Suprapubic skin (tissue), 4 donors: ENCODE data around the gene SCN5A. TPM values are rescaled to one million over a fixed set of nuclear protein-coding genes. Genes with fewer than 3 reads are reported as not detected.

ENCODE experiments used
- DNase-seq, 2 donors: peaks; one replicate each; pipeline ENCODE4 v3.0.0-alpha.2; 2019; ENCODE audit warnings: low spot score in 2 of 2
- H3K27ac ChIP-seq: fragments of 200-600 bp; sonication (generic); one replicate; pipeline ENCODE4 v1.5.1; 2019
- H3K27me3 ChIP-seq: fragments of 200-600 bp; sonication (generic); one replicate; pipeline ENCODE4 v1.5.1; 2019
- H3K36me3 ChIP-seq: fragments of 200-600 bp; sonication (generic); one replicate; pipeline ENCODE4 v1.5.1; 2019
- H3K4me1 ChIP-seq: fragments of 200-600 bp; sonication (generic); one replicate; pipeline ENCODE4 v1.5.1; 2019
- H3K4me3 ChIP-seq: fragments of 200-600 bp; sonication (generic); one replicate; pipeline ENCODE4 v1.5.1; 2019; ENCODE audit warnings: mild to moderate bottlenecking
- H3K9me3 ChIP-seq: fragments of 200-600 bp; sonication (generic); one replicate; pipeline ENCODE4 v1.5.1; 2019
- CTCF ChIP-seq, 2 donors: fragments of 200-600 bp in 1 of 2; fragments of 450-650 bp in 1 of 2; sonication (generic) in 1 of 2; IDR thresholded peaks; one replicate each; pipeline ENCODE4 v1.5.1; 2016 to 2019; ENCODE audit warnings: antibody characterized with exemption in 2 of 2, mild to moderate bottlenecking in 1 of 2, moderate library complexity in 1 of 2
- EP300 ChIP-seq: sonication (generic); formaldehyde crosslinking; IDR thresholded peaks from one replicate; pipeline ENCODE4 v1.6.1; 2017; ENCODE audit warnings: antibody characterized with exemption
- POLR2A ChIP-seq, 2 donors: fragments of 450-650 bp; IDR thresholded peaks; one replicate each; pipeline ENCODE4 v1.6.1; 2017; ENCODE audit warnings: antibody characterized with exemption in 2 of 2, mild to moderate bottlenecking in 2 of 2, moderate library complexity in 2 of 2
- POLR2AphosphoS5 ChIP-seq, 3 donors: sonication (generic); formaldehyde crosslinking; IDR thresholded peaks; one replicate each; pipeline ENCODE4 v1.6.1; 2017; ENCODE audit warnings: antibody characterized with exemption in 3 of 3
- WGBS: methylation state at CpG from one replicate; pipeline ENCODE4 v1.1.5; 2018; 5-methylcytosine and 5-hydroxymethylcytosine counted together
- total RNA-seq, 4 donors: library from RNA; depleted of rRNA; stranded (reverse); fragments of >200 nt; gene quantifications; one replicate each; pipeline ENCODE4 v1.1.0, GENCODE V29; 2016

The SCN5A gene
- total RNA-seq, 4 donors from 2014 or later: 0.15 to 1.1 (median 1.0) TPM; not detected in 1

- no peaks in the 10 kb centered on the region for H3K4me1 ChIP-seq
- DNase-seq: no peak
- H3K4me3 ChIP-seq: no peak overlapping the region
- TF ChIP-seq CTCF (IDR thresholded peaks at IDR 0.05) (no peak), POLR2AphosphoS5 (IDR thresholded peaks at IDR 0.05) (no peak), EP300 (no peak), POLR2A (IDR thresholded peaks at IDR 0.05) (no peak)
- no peaks in the 10 kb centered on the region for H3K27me3 ChIP-seq
- H3K36me3 ChIP-seq: peaks cover 18% of the 10 kb centered on the region
- WGBS: 97% methylated on average over 7 of the region's 14 CpGs
- no peak overlapping the region for H3K27ac ChIP-seq
- H3K9me3 ChIP-seq: no peaks in the 10 kb centered on the region
Observed at GRCh38 chr3:38526792-38527191, 122.7 kb downstream of the SCN5A start.

- H3K36me3 ChIP-seq: peaks cover 18% of the 10 kb centered on the region
- no peaks in the 10 kb centered on the region for H3K9me3 ChIP-seq
- no peak overlapping the region for H3K4me3 ChIP-seq
- DNase-seq: no peak
- no peaks in the 10 kb centered on the region for H3K4me1 ChIP-seq
- no peaks in the 10 kb centered on the region for H3K27me3 ChIP-seq
- WGBS: 92% methylated on average over 5 of the region's 5 CpGs
- no peak for TF ChIP-seq POLR2AphosphoS5 (IDR thresholded peaks at IDR 0.05)
- no peak for TF ChIP-seq CTCF (IDR thresholded peaks at IDR 0.05)
- no peak for TF ChIP-seq EP300
- no peak for TF ChIP-seq POLR2A (IDR thresholded peaks at IDR 0.05)
- H3K27ac ChIP-seq: no peak overlapping the region
Observed at GRCh38 chr3:38524141-38524739, 125.2 kb downstream of the SCN5A start.

- 91% methylated on average over 6 of the region's 6 CpGs for WGBS
- DNase-seq: no peak
- H3K27ac ChIP-seq: no peak overlapping the region
- no peaks in the 10 kb centered on the region for H3K27me3 ChIP-seq
- peaks cover 18% of the 10 kb centered on the region for H3K36me3 ChIP-seq
- H3K4me3 ChIP-seq: no peak overlapping the region
- H3K9me3 ChIP-seq: no peaks in the 10 kb centered on the region
- TF ChIP-seq EP300 (no peak), POLR2AphosphoS5 (IDR thresholded peaks at IDR 0.05) (no peak), CTCF (IDR thresholded peaks at IDR 0.05) (no peak), POLR2A (IDR thresholded peaks at IDR 0.05) (no peak)
- H3K4me1 ChIP-seq: no peaks in the 10 kb centered on the region
Observed at GRCh38 chr3:38522002-38522401, 127.5 kb downstream of the SCN5A start.

GRCh38 chr3:38521391-38521987 lies 128.0 kb downstream of the SCN5A start:
- no peaks in the 10 kb centered on the region for H3K27me3 ChIP-seq
- H3K4me3 ChIP-seq: no peak overlapping the region
- no peak for DNase-seq
- WGBS: 2% methylated on average over 5 of the region's 5 CpGs
- H3K36me3 ChIP-seq: peaks cover 18% of the 10 kb centered on the region
- no peak overlapping the region for H3K27ac ChIP-seq
- no peaks in the 10 kb centered on the region for H3K9me3 ChIP-seq
- peak; percentile 84 to 87 for TF ChIP-seq CTCF (IDR thresholded peaks at IDR 0.05)
- no peak for TF ChIP-seq POLR2A (IDR thresholded peaks at IDR 0.05)
- H3K4me1 ChIP-seq: no peaks in the 10 kb centered on the region

- no peak for DNase-seq
- Histone ChIP-seq H3K27me3 (no peaks in the 10 kb centered on the region), H3K36me3 (peaks cover 19% of the 10 kb centered on the region), H3K4me3 (no peak overlapping the region), H3K4me1 (no peaks in the 10 kb centered on the region), H3K27ac (no peak overlapping the region), H3K9me3 (no peaks in the 10 kb centered on the region)
- WGBS: 62% methylated on average over 5 of the region's 5 CpGs
- TF ChIP-seq POLR2A (IDR thresholded peaks at IDR 0.05): no peak
- no peak for TF ChIP-seq EP300
- TF ChIP-seq POLR2AphosphoS5 (IDR thresholded peaks at IDR 0.05): no peak
- no peak for TF ChIP-seq CTCF (IDR thresholded peaks at IDR 0.05)
Observed at GRCh38 chr3:38519651-38520050, 129.8 kb downstream of the SCN5A start.
